HG02870 (cell line): Measurements from ENCODE around the gene VAV3.
"Not testable (repeated sequence)": the region's sequence is repeated elsewhere in the genome, so short reads cannot be mapped to it uniquely, and the experiment has no call there.

Source experiments
- ATAC-seq: cut with Tn5 transposase; IDR thresholded peaks from one replicate; pipeline ENCODE4 v1.9.1; 2021; ENCODE audit warnings: mild to moderate bottlenecking, moderate library complexity; ENCODE audit not compliant: unreplicated experiment

VAV3 gene

GRCh38 chr1:107762751-107763390 lies 202.1 kb downstream of the VAV3 start:
- no peak for ATAC-seq

GRCh38 chr1:107760065-107760464 lies 204.9 kb downstream of the VAV3 start:
- no peak for ATAC-seq

- ATAC-seq: no peak
Measured at GRCh38 chr1:107750364-107750959, 214.5 kb downstream of the VAV3 start.

GRCh38 chr1:107748531-107748930 lies 216.4 kb downstream of the VAV3 start:
- ATAC-seq: no peak

GRCh38 chr1:107741242-107741641 lies 223.7 kb downstream of the VAV3 start:
- ATAC-seq: no peak

- no peak for ATAC-seq
Measured at GRCh38 chr1:107740579-107740978, 224.4 kb downstream of the VAV3 start.

- no peak for ATAC-seq
Measured at GRCh38 chr1:107739651-107740050, 225.3 kb downstream of the VAV3 start.

GRCh38 chr1:107739201-107739600 lies 225.8 kb downstream of the VAV3 start:
- ATAC-seq: no peak

GRCh38 chr1:107733401-107733800 lies 231.6 kb downstream of the VAV3 start:
- ATAC-seq: not testable (repeated sequence)

- no peak for ATAC-seq
Measured at GRCh38 chr1:107727866-107728265, 237.1 kb downstream of the VAV3 start.

GRCh38 chr1:107726860-107727259 lies 238.1 kb downstream of the VAV3 start:
- no peak for ATAC-seq

GRCh38 chr1:107724648-107725047 lies 240.3 kb downstream of the VAV3 start:
- ATAC-seq: no peak

- not testable (repeated sequence) for ATAC-seq
Measured at GRCh38 chr1:107720210-107720609, 244.8 kb downstream of the VAV3 start.

GRCh38 chr1:107710005-107710404 lies 255.0 kb downstream of the VAV3 start:
- no peak for ATAC-seq

- ATAC-seq: peak; percentile 51
Measured at GRCh38 chr1:107707111-107707510, 257.9 kb downstream of the VAV3 start.

- no peak for ATAC-seq
Measured at GRCh38 chr1:107706182-107706581, 258.8 kb downstream of the VAV3 start.

GRCh38 chr1:107704911-107705310 lies 260.1 kb downstream of the VAV3 start:
- no peak for ATAC-seq

- ATAC-seq: no peak
Measured at GRCh38 chr1:107702946-107703571, 261.9 kb downstream of the VAV3 start.

- ATAC-seq: not testable (repeated sequence)
Measured at GRCh38 chr1:107700651-107701050, 264.3 kb downstream of the VAV3 start.

- no peak for ATAC-seq
Measured at GRCh38 chr1:107698161-107698560, 266.8 kb downstream of the VAV3 start.

GRCh38 chr1:107695341-107695740 lies 269.6 kb downstream of the VAV3 start:
- ATAC-seq: no peak

- no peak for ATAC-seq
Measured at GRCh38 chr1:107692580-107693345, 272.2 kb downstream of the VAV3 start.
